Mesenchymal stem cell (in vitro differentiated cells and primary cell): Measurements from ENCODE around the gene SLC38A6.

ENCODE experiments used
- DNase-seq: peaks from one replicate; pipeline ENCODE4 v3.0.0-alpha.2; 2013
- H2AFZ ChIP-seq: one replicate; pipeline ENCODE4 v1.6.1; 2013; ENCODE audit warnings: low read depth, mild to moderate bottlenecking, control low read depth, inconsistent platforms, low read length, moderate library complexity
- H2AK5ac ChIP-seq: 2 replicates; pipeline ENCODE4 v1.6.1; 2013; ENCODE audit warnings: low read length, moderate library complexity, mild to moderate bottlenecking, inconsistent platforms; ENCODE audit not compliant: severe bottlenecking
- H2BK120ac ChIP-seq: one replicate; pipeline ENCODE4 v1.6.1; 2013; ENCODE audit warnings: low read depth, mild to moderate bottlenecking, inconsistent platforms, low read length, moderate library complexity
- H2BK12ac ChIP-seq, 2 experiments: one replicate each; pipeline ENCODE4 v1.6.1; 2013; ENCODE audit warnings: inconsistent platforms in 2 of 2, low read length in 2 of 2, mild to moderate bottlenecking in 2 of 2, moderate library complexity in 2 of 2, control low read depth in 1 of 2
- H2BK15ac ChIP-seq: one replicate; pipeline ENCODE4 v1.6.1; 2013; ENCODE audit warnings: mild to moderate bottlenecking, low read depth, inconsistent platforms; ENCODE audit not compliant: poor library complexity, severe bottlenecking
- H2BK5ac ChIP-seq: 2 replicates; pipeline ENCODE4 v1.6.1; 2013; ENCODE audit warnings: low read depth, mild to moderate bottlenecking, low read length, control low read depth, inconsistent platforms; ENCODE audit not compliant: poor library complexity, severe bottlenecking
- H3K14ac ChIP-seq, 2 experiments: one replicate each; pipeline ENCODE4 v1.6.1; 2013; ENCODE audit warnings: inconsistent platforms in 2 of 2, low read length in 2 of 2, control low read depth in 1 of 2, mild to moderate bottlenecking in 1 of 2, moderate library complexity in 1 of 2
- H3K18ac ChIP-seq, 2 experiments: one replicate each; pipeline ENCODE4 v1.6.1; 2013; ENCODE audit warnings: inconsistent platforms in 2 of 2, low read length in 2 of 2, control low read depth in 1 of 2, low read depth in 1 of 2, mild to moderate bottlenecking in 1 of 2
- H3K23ac ChIP-seq, 2 experiments: one replicate each; pipeline ENCODE4 v1.6.1; 2013; ENCODE audit warnings: inconsistent platforms in 2 of 2, low read length in 2 of 2, mild to moderate bottlenecking in 2 of 2, moderate library complexity in 2 of 2, control low read depth in 1 of 2
- H3K27ac ChIP-seq: 2 replicates; pipeline ENCODE4 v1.5.1; 2013; ENCODE audit warnings: mild to moderate bottlenecking, moderate library complexity, low read length, control low read depth, inconsistent platforms; ENCODE audit not compliant: poor library complexity, severe bottlenecking
- H3K27me3 ChIP-seq, 2 experiments: 2 replicates each; pipeline versions ENCODE4 v1.6.1 to v1.7.0; 2013; ENCODE audit warnings: low read length in 2 of 2, mild to moderate bottlenecking in 2 of 2, moderate library complexity in 2 of 2, control low read depth in 1 of 2, inconsistent platforms in 1 of 2; ENCODE audit not compliant: control insufficient read depth in 1 of 2, insufficient read depth in 1 of 2
- H3K36me3 ChIP-seq, 2 experiments: 2 replicates each; pipeline versions ENCODE4 v1.6.1 to v1.7.0; 2013; ENCODE audit warnings: low read length in 2 of 2, control low read depth in 1 of 2, inconsistent platforms in 1 of 2, low read depth in 1 of 2, mild to moderate bottlenecking in 1 of 2; ENCODE audit not compliant: insufficient read depth in 2 of 2, control insufficient read depth in 1 of 2
- H3K4ac ChIP-seq, 2 experiments: one replicate each; pipeline ENCODE4 v1.6.1; 2013; ENCODE audit warnings: inconsistent platforms in 2 of 2, low read length in 2 of 2, mild to moderate bottlenecking in 2 of 2, moderate library complexity in 2 of 2, control low read depth in 1 of 2, low read depth in 1 of 2
- H3K4me1 ChIP-seq: 2 replicates; pipeline ENCODE4 v1.6.1; 2013; ENCODE audit warnings: low read depth, low read length, control low read depth; ENCODE audit not compliant: control insufficient read depth, insufficient read depth
- H3K4me2 ChIP-seq: 2 replicates; pipeline ENCODE4 v1.6.1; 2013; ENCODE audit warnings: low read length, mild to moderate bottlenecking, inconsistent platforms; ENCODE audit not compliant: poor library complexity, severe bottlenecking
- H3K4me3 ChIP-seq, 2 experiments: 2 replicates each; pipeline versions ENCODE4 v1.5.1 to v1.7.0; 2013; ENCODE audit warnings: low read length in 2 of 2, mild to moderate bottlenecking in 2 of 2, control low read depth in 1 of 2, low read depth in 1 of 2; ENCODE audit not compliant: insufficient read depth in 1 of 2
- H3K79me1 ChIP-seq: replicated peaks from 2 replicates; pipeline ENCODE4 v1.6.1; 2013; ENCODE audit warnings: mild to moderate bottlenecking, control low read depth, low read length, inconsistent platforms; ENCODE audit not compliant: poor library complexity, severe bottlenecking
- H3K9ac ChIP-seq: 2 replicates; pipeline ENCODE4 v1.7.0; 2013; ENCODE audit warnings: mild to moderate bottlenecking, low read length, moderate library complexity
- H3K9me3 ChIP-seq: 2 replicates; pipeline ENCODE4 v1.7.0; 2013; ENCODE audit warnings: mild to moderate bottlenecking, low read length; ENCODE audit not compliant: control insufficient read depth
- H4K8ac ChIP-seq: one replicate; pipeline ENCODE4 v1.6.1; 2013; ENCODE audit warnings: inconsistent platforms, mild to moderate bottlenecking, low read length, moderate library complexity
- H4K91ac ChIP-seq: one replicate; pipeline ENCODE4 v1.6.1; 2013; ENCODE audit warnings: mild to moderate bottlenecking, low read length, inconsistent platforms
- WGBS: methylation state at CpG from one replicate; pipeline ENCODE4 v1.1.7; 2013; ENCODE audit warnings: mixed read lengths; 5-methylcytosine and 5-hydroxymethylcytosine counted together

SLC38A6 gene

DNA sequence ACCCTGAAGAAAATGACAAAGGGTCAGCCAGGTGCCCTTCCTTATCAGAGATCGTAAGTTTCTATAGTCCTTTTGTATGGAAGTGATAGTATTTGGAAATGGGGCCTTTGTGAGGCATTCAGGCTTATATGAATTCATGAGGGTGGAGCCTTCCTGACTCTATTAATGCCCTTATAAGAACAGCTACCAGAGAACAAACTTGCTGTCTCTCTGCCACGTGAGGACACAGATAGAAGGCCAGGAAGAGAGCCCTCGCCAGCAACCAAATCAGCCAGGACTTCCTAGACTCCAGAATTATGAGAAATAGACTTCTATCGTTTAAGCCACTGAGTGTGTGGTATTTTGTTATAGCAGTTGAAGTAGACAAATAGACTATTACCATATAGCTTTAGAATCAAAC is 36.8 kb upstream of the SLC38A6 start:
- Histone ChIP-seq H3K4ac (no peak overlapping the region), H3K14ac (no peak overlapping the region), H3K36me3 (peaks cover 0 to 3% of the 10 kb centered on the region in 2 experiments), H2AK5ac (no peak overlapping the region), H3K27ac (no peak overlapping the region), H4K8ac (no peak overlapping the region), H3K4me3 (no peak overlapping the region), H3K18ac (no peak overlapping the region), H2BK120ac (no peak overlapping the region), H3K23ac (no peak overlapping the region), H3K9me3 (no peaks in the 10 kb centered on the region), H2BK5ac (no peak overlapping the region), H3K4me1 (no peaks in the 10 kb centered on the region), H3K27me3 (no peaks in the 10 kb centered on the region), H2AFZ (no peak overlapping the region), H3K9ac (no peak overlapping the region), H2BK12ac (no peak overlapping the region), H3K4me2 (no peak overlapping the region), H4K91ac (no peak overlapping the region), H3K79me1 (peaks cover 10% of the 10 kb centered on the region), H2BK15ac (no peak overlapping the region)
- no peak for DNase-seq
- 95% methylated on average over 3 of the region's 4 CpGs for WGBS

DNA sequence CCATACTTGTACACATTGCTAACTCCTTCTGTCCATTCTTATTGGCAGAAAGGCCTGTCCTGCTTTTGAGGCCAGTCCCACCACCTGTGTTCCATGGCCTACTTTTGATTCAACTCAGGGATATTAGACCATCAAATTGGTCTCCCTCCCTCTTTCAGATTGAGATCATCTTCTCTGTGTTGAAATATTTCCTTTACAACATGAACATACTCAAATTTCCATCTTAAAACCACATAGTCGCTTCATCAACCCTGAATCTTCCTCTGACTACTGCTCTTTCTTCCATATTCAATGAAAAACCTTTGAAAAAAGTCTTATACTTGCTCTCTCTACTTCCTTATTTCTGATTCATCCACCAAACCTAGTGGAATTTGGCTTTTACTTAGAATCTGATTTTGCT is 35.1 kb upstream of the SLC38A6 start:
- Histone ChIP-seq H3K4me2 (no peak overlapping the region), H3K79me1 (peaks cover 10% of the 10 kb centered on the region), H2BK120ac (no peak overlapping the region), H3K9me3 (no peaks in the 10 kb centered on the region), H2BK15ac (no peak overlapping the region), H3K14ac (no peak overlapping the region), H3K27me3 (no peaks in the 10 kb centered on the region), H3K18ac (no peak overlapping the region), H2AFZ (no peak overlapping the region), H4K91ac (no peak overlapping the region), H3K4me3 (no peak overlapping the region), H3K23ac (no peak overlapping the region), H2BK12ac (no peak overlapping the region), H2AK5ac (no peak overlapping the region), H3K36me3 (peaks cover 0 to 3% of the 10 kb centered on the region in 2 experiments), H3K9ac (no peak overlapping the region), H4K8ac (no peak overlapping the region), H2BK5ac (no peak overlapping the region), H3K4me1 (no peaks in the 10 kb centered on the region), H3K4ac (no peak overlapping the region), H3K27ac (no peak overlapping the region)
- WGBS = 91% methylated on average over 1 of the region's 1 CpG
- no peak for DNase-seq

DNA sequence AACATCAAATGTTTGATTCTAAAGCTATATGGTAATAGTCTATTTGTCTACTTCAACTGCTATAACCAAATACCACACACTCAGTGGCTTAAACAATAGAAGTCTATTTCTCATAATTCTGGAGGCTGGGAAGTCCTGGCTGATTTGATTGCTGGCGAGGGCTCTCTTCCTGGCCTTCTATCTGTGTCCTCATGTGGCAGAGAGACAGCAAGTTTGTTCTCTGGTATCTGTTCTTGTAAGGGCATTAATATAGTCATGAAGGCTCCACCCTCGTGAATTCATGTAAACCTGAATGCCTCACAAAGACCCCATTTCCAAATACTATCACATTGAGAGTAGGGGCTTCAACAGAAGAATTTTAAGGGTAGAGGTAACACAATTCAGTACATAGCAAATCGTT is 34.3 kb upstream of the SLC38A6 start:
- Histone ChIP-seq H3K27me3 (no peaks in the 10 kb centered on the region), H3K36me3 (peaks cover 0 to 3% of the 10 kb centered on the region in 2 experiments), H3K79me1 (peaks cover 10% of the 10 kb centered on the region), H3K4ac (no peak overlapping the region), H3K9ac (no peak overlapping the region), H2BK12ac (no peak overlapping the region), H2BK15ac (no peak overlapping the region), H3K27ac (no peak overlapping the region), H4K91ac (no peak overlapping the region), H3K23ac (no peak overlapping the region), H3K14ac (no peak overlapping the region), H3K4me1 (no peaks in the 10 kb centered on the region), H2BK5ac (no peak overlapping the region), H2BK120ac (no peak overlapping the region), H2AK5ac (no peak overlapping the region), H3K9me3 (no peaks in the 10 kb centered on the region), H3K4me3 (no peak overlapping the region), H3K18ac (no peak overlapping the region), H4K8ac (no peak overlapping the region), H3K4me2 (no peak overlapping the region), H2AFZ (no peak overlapping the region)
- DNase-seq = no peak
- 100% methylated on average over 1 of the region's 3 CpGs for WGBS

DNA sequence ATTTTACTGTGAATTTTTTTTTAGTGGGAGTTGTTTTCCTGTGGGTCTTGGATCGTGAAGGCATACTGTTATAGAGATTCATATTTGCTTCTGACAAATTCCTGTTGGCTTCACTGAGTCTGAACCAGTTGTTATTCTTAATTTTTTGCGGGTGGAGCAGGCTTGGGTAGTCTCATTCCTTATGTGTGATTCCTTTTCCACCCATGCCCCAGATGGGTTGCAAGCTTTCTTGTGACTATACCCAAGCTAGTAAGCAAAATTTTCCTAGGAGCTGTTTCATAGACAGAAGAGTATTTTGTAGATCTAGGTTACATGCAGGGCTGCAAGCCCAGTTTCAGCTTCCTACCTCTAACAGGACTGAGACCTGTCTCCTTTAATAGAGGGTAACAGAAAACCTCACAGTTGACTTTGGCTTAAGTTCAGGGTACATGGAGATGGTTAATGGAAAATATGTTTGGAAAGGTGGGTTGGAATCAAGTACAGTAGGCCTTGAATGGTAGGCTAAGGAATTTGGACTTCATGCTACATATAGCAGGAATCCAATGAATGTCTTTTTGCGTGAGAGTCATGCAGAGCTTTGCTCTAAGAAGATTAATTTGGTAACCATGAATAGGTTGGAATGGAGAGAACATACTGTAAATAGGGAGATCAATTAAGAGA is 29.1 kb upstream of the SLC38A6 start:
- Histone ChIP-seq H4K8ac (no peak overlapping the region), H3K79me1 (peaks cover 3% of the 10 kb centered on the region), H3K27ac (peak overlapping the region; percentile 81), H3K4me3 (no peak overlapping the region), H2BK5ac (no peak overlapping the region), H3K14ac (no peak overlapping the region), H2BK15ac (no peak overlapping the region), H3K36me3 (no peaks in the 10 kb centered on the region), H3K9me3 (peaks cover 28% of the 10 kb centered on the region), H3K4me2 (no peak overlapping the region), H3K4ac (no peak overlapping the region), H3K27me3 (no peaks in the 10 kb centered on the region), H2AK5ac (no peak overlapping the region), H4K91ac (no peak overlapping the region), H2AFZ (no peak overlapping the region), H3K18ac (no peak overlapping the region), H2BK12ac (no peak overlapping the region), H3K23ac (no peak overlapping the region), H2BK120ac (no peak overlapping the region), H3K4me1 (no peaks in the 10 kb centered on the region), H3K9ac (peak overlapping the region; percentile 65)
- no peak for DNase-seq
- 99% methylated on average over 2 of the region's 3 CpGs for whole genome bisulfite sequencing
